Dermis blood vessel endothelial cell (primary cell): ENCODE results near the gene TYK2. TPM values are rescaled to one million over a fixed set of nuclear protein-coding genes. Genes with fewer than 3 reads are reported as not detected.
"Not testable (repeated sequence)": the region's sequence is repeated elsewhere in the genome, so short reads cannot be mapped to it uniquely, and the experiment has no call there.

Source experiments
- DNase-seq: peaks from one replicate; pipeline ENCODE4 v3.0.0; 2010
- total RNA-seq: library from RNA; depleted of rRNA; stranded (reverse); fragments of >200 nt; gene quantifications from 2 replicates; pipeline ENCODE4 v1.2.3, GENCODE V29; 2014

Gene TYK2
- 95.6 and 110 TPM in 2 replicates for total RNA-seq

- peak; percentile 99 for DNase-seq
These were observed at the start of gene TYK2 for GRCh38 chr19:10380313-10381102. Gene TYK2, minus strand, starts transcription at chr19:10380572. Its CDS starts 2,166 bp downstream, at chr19:10378406.

- no peak for DNase-seq
These were observed 48.6 kb upstream of the TYK2 start for GRCh38 chr19:10428996-10429381.

- no peak for DNase-seq
These were observed 46.8 kb upstream of the TYK2 start for GRCh38 chr19:10427169-10427568.

DNA sequence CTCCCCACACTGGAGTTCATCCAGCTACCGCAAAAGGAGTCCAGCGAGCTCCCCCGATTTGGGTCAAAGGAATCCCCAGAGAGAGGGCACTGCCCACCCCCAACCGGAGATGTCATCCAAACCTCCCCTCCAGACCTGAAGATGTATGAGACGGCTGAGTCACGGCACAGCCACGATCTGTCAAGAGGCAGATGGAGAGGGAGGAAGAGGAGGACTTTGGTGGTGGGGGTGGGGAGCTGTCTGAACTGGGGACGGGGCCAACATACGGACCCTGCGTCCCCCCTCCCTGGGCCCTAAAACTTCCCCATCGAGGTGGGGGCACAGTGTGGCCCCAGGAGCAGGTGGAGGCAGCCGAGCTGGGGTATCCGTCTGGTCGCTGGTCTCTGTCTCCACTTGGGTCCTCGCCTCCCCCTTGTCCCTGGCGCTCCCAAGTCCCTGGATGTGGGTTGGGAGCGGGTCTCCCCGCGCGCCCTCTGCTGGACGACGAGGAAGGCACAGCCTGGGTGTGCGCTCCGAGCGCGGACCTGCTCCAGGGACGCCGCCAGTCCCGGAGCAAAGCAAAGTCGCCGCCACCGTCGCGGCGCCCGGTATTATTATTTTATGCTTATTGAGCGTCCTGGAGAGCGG, 43.8 kb upstream of the TYK2 start:
- DNase-seq, result peak; percentile 87

DNA sequence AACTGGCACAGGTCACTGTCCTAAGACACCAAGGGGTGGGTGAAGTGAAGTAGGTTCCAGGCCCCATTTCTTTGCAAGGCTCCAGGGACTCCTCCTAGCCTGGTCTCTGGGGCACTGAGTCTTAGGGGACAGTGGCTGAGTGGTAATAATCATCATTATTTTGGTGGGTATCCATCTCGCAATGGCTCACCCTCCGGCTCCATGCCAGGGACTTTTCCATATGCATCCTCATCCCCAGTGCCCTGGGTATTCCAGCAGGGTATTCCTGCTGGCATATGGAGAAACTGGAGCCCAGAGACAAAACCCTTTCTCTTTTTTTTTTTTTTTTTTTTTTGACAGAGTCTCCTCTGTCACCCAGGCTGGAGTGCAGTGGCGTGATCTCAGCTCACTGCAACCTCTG, 42.5 kb upstream of the TYK2 start:
- DNase-seq, result no peak

- no peak for DNase-seq
These were observed 41.7 kb upstream of the TYK2 start for GRCh38 chr19:10422046-10422461.

DNA sequence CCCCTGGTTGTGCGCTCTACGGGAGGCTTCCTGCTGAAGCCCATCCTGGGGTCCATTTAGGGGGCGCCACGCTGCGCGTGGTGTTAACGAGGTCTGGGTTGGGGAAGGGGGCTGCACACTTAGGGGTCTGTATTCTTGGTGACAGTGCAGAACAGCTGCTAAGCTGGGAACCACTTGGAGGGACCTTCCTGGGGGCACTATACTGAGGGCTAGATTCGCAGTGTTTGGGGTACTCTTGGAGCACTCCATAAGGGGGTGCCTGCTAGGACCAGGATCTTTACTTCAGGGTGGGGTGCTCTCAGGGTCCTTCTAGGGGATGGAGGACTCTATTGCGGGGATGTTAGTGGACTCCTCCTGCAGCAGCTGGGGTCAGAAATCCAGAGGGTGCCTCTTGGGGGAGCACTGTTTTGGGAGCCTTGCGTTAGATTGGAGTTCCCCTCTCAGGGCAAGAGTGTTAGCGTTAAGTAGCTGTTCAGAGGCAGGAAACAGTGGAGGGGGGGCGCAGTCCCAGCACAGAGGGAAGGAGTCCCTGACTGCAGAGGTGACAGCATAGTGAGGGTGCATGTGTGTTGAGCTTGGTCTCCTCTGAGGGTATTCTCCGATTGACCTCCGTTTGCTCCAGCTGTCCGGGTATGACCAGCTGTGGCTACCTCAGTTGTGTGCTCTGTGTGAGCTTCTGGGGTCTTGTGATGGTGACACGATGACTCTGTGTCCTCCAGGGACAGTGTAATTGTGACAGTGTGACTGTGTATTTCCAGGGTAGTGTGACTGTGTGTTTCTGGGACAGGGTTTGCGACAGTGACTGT, 41.1 kb upstream of the TYK2 start:
- no peak for DNase-seq

DNA sequence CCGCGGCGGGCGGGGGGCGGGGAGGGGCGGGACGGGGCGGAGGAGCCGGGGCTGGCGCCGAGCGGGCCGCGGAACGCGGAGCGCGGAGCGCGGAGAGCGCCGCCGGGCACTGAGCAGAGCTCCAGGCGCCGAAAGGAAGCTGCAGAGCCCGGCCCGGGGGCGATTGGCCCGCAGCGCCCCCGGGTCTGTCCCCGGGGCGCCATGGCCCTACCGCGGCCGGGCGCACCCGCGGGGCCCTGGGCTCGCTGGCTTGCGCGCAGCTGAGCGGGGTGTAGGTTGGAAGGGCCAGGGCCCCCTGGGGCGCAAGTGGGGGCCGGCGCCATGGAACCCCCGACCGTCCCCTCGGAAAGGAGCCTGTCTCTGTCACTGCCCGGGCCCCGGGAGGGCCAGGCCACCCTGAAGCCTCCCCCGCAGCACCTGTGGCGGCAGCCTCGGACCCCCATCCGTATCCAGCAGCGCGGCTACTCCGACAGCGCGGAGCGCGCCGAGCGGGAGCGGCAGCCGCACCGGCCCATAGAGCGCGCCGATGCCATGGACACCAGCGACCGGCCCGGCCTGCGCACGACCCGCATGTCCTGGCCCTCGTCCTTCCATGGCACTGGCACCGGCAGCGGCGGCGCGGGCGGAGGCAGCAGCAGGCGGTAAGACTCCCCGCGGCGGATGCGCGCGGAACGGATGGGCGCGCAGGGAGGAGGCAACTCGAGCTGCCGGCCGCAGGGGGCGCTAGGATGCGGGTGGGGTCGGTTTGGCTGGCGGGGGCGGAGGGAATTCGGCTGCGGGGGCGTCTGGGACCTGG, 40.3 kb upstream of the TYK2 start, which contains the start of gene PDE4A:
TSS of gene PDE4A (plus strand) at position 95 of the 796 bp plus-strand sequence. CDS start at position 322, 227 bp downstream.
- peak; percentile 64 for DNase-seq

DNA sequence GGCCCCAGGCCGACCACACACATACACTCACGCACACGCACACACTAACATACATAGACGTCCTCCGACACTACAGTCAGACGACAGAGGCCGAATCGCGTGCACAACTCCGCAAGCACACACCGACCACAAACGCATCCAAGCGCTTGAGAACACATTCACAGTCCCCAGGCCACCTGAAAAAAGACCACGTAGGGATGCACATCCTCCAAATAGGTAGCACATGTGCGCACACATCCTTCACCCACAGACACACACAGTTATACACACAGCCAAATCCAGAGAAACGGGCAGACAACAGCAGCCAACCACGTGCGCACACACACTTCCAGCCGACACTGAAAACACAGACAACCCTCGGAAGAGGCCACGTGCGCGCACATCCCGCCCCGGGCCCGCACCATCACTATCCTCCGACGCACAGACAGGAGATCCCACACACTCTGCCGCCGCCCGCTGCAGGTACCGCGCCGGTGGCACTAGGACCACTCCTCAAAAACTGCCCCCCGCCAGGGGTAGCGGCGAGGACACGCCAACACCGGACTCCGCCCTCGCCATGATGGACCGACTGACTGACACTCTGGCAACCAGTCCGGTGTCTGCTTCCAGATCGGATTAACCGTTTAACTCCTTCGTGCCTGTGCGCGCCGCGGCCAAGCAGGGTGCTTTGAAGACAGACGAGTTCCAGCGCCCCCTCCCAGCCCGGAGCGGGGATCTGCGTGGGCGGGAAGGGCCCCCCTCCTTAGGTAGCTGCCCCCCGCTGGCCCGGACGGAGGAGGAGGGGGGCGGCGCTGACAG, 39.5 kb upstream of the TYK2 start:
- peak; percentile 39 for DNase-seq

- no peak for DNase-seq
These were observed 38.9 kb upstream of the TYK2 start for GRCh38 chr19:10419200-10419645.

DNA sequence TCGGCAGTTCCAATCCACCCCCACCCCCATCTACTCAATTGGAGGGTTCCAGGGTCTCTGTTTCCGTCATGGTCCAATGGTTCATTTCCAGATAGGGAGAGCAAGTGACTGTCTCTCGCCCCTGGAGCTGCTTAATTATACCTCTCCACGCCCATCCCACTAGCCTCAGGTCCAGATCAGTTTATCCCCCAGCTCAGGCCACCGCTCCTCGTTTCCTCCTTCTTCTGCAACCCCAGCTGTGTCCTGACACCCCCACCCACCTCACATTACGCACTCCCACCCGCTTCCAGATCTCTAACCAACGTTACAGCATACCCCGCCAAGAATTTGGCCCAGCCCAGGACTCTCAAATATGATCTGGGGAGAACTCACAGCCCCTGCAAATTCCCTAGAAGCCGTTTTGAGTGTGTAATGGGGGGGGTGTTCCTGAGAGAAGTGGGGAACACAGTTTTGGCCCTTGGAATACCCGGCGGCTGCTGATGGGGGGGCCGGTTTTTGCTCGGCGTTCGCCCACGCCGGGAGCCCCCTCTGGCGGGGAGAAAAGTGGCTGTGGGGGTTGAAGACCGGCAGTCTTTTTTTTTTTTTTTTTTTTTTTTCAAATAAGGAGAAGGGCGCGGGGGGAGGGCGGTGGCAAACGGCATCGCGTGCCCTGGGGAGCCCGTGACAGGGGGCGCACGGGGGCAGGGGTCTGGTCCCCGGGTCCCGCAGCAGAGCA, 38.3 kb upstream of the TYK2 start:
- DNase-seq, result no peak

DNA sequence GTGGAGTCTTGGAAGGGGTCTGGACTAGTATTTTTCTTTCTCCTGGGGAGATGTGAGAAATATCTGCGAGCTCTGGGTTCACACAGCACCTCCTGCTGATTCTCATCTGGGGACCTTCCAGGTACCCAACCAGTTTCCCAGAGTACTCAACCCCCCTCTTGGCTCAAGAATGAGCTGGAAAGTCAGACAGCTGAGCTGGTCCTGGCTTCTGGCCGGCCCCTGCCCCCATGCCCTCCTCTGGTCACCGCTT, 37.8 kb upstream of the TYK2 start:
- DNase-seq, result no peak

DNA sequence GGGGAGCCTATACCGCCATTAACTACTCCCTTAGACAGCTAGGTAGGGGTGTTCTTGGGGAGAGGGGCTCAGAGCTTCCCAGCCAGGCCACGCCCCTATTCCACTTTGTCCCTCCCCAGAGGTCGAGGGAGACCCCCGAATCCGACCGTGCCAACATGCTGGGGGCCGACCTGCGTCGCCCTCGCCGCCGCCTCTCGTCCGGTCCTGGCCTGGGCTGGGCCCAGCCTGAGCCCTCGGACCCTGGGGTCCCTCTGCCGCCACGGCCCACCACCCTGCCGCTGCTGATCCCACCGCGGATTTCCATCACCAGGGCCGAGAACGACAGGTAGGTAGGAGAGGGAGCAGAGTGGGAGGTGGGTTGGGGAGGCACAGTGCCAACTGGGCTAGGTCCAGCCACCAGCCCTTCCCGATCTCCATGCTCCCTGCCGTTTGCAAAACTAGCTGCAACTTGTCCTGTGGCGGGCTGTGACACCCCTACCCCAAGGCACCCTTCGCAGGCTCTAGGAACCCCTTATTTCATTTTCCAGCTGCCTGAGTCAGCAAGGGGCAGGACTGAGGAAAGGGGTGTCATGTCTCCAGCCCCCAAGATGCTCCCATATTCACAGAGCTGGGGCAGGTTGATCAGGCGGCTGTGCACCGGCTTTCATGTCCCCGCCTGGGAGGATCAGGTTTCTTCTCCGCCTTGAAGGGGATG, 37.3 kb upstream of the TYK2 start:
- DNase-seq, result no peak

- peak; percentile 87 for DNase-seq
These were observed 36.2 kb upstream of the TYK2 start for GRCh38 chr19:10416380-10417257.

DNA sequence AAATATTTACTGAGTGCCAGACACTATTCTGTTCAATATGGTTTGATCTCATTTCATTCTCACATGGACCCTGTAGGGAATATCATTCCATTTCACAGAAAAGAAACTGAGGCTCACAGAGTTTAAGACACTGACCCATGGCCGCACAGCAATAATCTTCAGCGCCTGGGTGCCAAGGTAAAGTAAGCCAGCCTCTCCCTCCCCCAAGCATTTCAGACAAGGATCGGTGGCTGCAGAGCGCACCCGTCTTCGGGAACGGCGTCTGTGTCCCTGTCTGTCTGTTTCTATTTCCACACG, 35.7 kb upstream of the TYK2 start:
- no peak for DNase-seq

DNA sequence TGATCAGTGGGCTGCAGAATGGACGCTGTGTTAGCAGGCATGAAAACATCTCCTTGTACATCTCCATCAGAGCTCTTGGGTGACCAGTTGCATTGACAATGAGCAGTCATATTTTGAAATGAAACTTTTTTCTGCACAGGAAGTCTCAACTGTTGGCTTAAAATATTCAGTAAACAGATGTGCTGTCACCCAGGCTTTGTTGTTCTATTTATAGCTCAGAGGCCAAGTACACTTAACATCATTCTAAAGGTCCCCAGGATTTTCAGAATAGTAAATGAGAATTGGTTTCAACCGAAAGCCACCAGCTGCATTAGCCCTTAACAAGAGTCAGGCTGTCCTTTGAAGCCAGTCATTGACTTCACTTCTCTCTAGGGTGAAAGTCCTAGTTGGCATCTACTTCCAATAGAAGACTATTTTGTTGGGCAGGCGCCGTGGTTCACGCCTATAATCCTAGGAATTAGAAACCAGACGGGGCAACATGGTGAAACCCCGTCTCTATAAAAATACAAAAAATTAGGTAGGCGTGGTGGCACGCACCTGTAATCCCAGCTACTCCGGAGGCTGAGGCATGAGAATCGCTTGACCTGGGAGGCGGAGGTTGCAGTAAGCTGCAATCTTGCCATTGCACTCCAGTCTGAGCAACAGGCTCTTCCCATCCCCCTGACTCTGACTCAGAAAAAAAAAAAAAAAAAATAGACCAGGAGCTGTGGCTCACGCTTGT, 32.0 kb upstream of the TYK2 start:
- no peak for DNase-seq

DNA sequence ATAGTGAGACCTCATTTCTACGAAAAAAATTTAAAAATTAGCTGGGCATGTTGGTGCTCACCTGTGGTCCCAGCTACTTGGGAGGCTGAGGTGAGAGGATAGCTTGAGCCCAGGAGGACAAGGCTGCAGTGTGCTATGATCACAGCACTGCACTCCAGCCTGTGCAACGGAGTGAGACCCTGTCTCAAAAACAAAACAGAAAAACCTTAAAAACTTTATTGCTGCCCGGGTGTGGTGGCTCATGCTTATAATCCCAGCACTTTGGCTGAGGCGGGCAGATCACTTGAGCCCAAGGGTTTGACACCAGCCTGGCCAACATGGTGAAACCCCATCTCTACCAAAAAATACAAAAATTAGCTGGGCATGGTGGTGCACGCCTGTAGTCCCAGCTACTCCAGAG, 30.9 kb upstream of the TYK2 start:
- DNase-seq, result not testable (repeated sequence)

DNA sequence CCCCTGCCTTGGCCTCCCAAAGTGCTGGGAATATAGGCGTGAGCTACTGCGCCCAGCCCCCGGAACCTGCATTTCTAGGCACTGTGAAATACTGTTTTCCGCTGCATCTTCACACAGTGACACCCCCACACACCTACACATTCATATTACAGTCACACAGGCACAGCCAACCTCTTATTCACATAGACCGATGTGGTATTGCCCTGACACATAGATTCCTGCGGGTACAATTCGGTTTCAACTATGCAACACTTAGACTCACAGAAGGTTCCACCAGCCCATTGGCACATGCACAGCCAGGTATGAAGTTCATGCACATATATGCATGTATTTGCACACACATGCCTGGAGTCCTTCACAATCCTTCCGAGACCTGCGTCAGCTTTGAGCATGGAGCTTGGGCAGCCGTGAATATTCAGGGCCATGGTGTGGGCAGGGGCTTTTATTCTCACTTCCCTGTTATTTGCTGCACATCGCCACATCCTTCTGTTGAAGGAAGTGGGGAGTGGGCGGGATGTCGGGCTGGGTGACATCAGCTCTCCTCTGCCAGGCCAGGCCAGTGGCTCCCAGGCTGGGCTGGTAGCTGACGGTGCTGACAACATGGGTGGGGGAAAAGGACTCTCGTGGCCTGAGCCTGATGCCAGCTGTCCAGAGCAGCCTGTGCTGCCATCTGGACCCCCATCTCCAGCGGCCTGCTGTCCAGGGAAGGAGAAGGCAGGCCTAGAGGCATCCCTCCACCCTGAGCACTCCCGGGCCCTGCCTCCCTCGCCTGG, 28.3 kb upstream of the TYK2 start:
- DNase-seq, result no peak
